T follicular helper cell (primary cell): ENCODE results near the gene SLC7A10.

Experiments
- DNase-seq: peaks from one replicate; pipeline ENCODE4 v3.0.0-alpha.2; 2020; ENCODE audit warnings: low read depth

The SLC7A10 gene

DNA sequence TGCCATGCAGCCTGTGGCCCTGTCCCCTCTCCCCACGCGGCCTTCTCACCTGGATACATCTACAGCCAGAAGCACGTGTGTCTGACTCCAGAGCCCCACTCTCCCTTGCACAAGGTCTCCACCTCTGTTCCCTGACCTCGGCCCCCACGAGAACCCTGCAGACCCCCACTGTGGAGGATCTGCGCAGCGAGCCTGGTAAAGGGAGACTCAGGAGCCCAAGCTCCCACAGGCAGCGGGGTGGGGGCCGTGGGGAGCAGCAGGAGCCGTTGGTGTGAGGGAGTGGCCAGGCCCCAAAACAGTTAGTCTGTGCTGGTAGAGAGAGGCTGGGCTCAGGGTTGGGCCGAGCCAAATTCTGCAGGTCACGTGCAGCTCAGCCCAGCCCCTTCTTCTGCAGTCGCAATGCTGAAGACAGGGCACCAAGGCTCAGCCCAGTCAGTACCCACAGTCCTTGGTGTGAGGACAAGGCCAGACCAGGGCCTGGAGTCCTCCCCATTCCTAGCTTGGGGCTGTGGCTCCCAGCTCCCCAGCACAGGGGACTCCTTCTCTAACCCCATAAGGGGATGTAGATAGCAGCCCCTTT, 28.7 kb upstream of the SLC7A10 start:
- no peak for DNase-seq

DNA sequence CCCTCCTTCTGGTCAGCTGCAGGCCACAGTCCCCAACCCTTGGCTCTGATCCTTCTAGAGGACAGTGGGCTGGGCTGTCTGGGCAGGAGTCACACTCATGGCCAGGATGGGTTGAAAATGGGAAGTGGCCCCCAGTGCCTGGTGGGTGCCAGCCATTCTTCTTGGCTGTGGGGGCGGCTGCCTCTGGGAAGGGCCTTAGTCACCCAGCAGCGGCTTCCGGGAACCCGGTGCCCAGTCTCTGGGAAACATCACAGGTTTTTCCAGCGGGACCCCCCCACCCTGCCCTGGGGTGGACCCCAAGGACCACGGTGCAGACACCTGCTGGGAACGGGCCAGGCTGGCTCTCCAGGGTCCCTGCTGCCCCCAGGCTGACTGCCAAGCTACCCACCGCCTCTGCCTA, 27.3 kb upstream of the SLC7A10 start:
- no peak for DNase-seq

DNA sequence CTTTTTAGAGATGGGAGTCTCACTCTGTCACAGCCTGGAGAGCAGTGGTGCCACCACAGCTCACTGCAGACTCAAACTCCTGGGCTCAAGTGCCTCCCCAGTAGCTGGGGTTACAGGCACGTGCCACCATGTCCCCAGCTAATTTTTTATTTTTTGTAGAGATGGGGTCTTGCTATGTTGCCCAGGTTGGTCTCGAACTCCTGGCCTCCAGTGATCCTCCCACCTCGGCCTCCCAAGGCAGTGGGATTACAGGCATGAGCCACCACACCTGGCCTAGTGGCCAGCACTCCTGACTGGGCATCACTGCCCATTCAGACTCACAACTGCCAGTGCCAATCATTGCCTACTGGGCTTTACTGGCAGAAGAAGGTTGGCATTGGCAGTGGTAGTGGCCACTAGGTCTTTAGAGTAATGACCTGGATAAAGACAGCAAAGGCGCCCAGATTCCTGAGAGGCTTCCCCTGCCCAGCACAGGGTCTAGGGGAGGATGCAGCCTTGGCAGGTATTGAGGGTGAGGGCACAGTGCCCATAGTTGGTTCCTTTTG, 26.8 kb upstream of the SLC7A10 start:
- DNase-seq = no peak

DNA sequence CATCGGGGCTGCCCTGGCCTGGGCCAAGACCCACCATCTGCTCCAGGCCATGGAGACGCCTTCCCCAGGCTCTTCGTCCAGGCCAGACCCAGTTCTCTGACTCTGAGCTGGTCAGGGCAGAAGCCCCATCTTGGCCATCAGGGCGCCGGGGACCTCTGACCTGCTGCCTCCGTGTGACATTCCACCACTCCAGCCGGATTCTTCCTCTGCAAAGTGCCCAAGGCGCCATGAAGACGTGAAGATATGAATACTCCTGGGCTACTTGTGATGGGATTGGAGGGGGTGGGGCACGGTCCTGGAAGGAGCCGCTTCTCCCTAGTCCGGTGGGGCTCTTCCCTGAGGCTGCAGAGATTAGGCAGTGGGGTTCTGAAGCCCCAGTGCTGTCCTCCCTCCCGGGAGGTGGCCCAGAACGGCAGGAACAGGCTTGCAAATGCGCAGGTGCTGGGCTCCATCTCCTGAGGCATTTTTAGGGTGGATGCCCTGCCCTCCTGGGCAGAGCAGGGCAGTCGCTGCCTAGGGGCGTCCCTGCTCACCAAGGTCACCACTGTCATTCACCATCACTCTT, 26.0 kb upstream of the SLC7A10 start:
- no peak for DNase-seq

DNA sequence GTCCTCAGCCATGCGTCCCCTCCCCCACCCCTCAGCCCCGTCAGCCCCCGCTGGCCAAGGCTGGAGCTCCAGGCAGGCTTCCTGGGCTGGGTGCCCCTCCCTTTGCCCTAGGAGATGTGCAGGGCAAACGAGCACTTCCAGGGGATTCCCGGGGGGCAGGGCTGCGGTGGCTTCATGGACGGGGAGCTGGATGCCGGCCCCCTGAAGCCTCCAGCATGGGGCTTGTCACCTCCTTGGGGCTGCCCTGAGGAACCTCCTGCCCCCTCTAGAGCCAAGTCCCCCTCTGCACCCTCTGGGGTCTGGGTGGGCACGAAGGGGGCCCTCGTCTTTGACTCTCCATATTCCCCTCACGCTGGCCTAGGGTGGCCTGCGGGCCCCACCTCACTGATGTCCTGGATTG, 25.4 kb upstream of the SLC7A10 start:
- no peak for DNase-seq

DNA sequence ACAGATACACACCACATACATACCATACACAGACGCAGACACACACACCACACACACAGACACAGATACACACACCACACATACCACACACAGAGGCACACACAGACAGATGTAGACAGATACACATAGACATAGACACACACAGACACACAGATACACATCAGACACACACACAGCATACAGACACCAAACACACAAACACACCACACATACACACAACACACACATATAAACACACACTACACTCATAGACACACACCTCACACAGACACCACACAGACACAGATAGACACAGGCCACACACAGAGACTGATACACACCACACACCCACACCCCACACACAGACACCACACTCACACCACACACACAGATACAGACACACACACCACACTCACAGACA, 24.9 kb upstream of the SLC7A10 start:
- no peak for DNase-seq

DNA sequence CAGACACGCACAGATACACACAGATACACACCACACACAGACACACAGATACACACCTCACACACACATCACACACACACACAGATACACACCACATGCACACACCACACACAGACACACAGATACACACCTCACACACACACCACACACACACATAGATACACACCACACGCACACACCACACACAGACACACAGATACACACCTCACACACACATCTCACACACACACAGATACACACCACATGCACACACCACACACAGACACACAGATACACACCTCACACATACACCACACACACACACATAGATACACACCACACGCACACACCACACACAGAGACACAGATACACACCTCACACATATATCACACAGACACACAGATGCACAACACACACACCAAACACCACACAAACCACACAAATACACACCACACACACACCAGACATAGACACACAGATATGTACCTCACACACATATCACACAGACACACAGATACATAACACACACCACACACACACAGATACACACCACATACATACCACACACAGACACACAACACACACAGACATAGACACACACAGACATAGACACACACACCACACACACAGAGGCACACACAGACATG, 24.2 kb upstream of the SLC7A10 start:
- DNase-seq = no peak

DNA sequence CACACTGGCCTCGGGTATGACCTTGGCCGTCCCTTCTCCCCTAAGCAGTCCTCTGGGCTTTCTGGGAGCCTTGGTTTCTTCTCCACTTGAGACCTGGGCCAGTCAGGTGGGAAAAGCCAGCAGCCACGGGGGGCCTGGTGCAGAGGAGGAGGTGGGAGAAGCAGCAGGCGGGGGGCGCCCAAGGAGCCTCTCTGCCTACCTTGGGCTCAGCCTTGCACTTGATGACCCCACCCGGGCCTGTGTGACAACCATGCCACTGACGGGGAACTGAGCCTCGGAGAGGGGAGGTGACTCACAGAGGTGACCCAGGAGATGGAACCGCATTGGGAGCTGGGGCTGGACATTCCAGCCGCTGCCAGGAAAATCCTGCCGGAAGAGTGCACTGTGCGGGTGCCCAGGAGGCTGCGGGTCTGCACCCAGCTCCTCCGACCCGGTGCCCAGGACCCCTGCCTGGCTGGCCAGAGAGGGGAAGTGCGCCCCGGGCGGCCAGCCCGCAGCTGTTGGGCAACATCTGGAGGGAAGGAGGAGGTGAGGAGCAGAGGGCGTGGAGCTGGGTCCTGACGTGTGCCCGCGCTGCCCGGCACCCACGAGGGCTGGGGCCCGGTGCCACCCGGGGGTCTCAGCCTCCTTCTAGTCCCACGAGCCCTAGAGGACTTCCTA, 23.4 kb upstream of the SLC7A10 start:
- DNase-seq = no peak

DNA sequence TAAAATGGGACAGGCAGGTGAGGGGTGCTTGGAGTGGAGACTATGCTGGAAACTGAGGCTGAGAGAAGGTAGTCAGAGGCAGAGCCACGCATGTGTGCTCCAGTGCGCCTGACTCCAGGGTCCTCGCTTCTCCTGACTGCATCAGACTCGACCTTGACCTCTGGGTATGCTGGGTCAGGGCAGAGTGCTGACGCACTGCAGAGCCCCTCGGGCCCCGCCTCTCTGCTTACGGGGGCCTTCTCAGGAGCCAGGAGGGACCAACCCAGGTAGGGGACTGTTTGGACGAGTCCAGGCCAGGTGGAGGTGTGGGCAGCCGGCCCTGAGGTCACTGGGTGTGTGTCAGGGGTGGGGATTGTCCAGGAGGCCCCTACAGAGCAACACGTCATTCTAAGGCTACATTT, 22.9 kb upstream of the SLC7A10 start:
- no peak for DNase-seq

DNA sequence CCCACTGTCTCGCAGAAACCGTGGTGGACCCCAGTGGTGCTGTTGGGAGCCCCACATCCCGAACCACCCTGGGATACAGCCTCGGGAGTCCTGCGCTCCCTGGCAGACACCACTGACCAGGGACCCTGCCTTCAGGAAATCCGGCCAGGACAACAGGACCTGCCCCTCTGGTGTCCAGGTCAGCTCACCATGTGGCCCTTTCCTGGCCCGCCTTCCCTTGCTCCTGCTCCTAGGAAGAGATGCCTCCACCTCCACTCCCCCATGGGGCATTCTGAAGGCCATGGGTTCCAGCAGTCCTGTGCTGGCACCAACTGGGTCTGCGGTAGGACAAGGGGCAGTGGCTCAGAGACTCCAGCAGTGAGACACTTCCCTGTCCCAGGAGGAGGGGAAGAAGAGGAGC, 22.5 kb upstream of the SLC7A10 start:
- DNase-seq = no peak

DNA sequence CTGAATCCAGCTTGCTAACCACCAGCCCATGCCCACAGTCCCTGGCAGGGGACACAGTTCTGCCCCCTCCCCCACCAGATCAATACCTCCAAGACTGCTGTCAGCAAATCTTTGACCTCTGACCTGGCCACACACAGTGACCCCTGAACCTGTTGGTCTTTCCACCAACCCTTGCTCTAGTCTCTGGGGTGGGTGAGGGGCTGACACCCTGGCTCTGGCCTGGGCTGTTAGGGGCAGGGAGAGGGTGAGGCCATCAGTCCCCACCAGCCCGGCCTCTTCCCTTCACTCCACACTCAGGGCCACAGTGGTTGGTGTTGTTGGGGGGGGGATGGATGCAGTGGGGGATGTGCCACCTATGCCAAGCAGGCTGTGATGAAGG, 21.8 kb upstream of the SLC7A10 start:
- no peak for DNase-seq

DNA sequence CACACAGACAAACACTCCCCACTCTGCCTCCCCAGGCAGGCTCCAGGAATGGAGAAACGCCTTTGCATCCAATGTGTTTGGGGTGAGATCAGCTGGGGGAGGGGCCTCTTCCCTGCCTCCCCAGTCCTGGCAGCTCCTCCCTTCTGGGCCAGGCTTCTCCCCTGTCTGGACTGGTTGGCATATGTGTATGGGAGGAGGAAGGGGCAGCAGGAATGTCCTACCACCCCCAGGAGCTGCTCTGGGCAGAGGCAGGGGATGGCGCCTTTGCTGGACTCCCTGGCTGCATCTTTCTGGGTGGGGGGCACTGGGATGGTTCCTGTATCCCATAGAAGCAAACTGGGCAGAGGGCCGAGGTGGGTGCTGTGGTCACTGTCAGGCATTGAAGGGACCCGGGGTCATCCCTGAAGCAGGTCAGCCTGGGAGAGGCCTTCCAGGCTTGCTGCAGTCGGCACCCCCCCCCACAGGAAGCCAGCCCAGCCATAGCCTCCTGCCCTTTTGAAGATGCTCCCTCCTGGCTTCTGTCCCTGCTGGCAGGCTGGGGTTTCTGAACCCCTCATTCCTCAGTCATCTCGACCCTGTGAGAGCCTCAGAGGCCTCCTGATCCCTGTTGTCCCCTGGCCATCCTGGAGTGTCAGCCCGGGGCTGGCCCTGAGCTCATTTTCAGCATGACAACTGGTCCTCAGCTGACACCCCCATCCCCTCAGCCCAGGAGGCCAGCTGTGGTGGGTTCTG, 21.2 kb upstream of the SLC7A10 start:
- DNase-seq = no peak

DNA sequence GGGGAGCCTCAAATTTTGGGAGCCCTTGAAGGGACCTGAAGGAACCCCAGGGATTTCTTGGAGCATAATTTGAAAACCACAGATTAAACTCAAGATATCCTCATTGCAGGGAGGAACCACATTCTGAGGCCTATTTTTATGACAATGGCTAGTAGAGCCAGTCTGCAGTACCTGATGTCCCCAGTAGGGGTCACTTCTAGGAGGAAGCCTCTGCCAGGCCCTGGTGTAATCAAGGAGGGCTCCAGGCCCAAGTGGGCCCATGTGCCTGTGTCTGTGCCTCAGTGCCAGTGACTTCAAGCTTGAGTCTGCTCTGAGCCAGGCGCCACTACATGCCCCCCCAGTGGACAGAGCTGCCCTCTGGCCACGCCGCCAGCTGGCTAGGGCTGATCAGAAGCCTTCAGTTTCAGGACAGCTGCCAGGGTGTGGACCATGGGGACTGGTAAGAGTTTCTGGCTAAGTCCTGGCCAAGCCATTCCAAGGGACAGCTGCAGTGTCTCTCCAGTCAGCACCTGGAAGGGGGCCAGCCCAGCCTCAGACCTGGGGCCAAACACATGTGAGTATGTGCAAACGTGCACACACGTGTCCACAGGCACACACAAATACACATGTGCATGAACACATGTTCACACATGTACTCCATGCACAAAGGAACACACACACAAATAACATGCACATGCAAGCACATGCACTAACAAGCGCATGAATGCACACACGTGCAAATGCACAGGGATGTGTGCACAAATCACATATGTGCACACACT, 20.5 kb upstream of the SLC7A10 start:
- DNase-seq = no peak

DNA sequence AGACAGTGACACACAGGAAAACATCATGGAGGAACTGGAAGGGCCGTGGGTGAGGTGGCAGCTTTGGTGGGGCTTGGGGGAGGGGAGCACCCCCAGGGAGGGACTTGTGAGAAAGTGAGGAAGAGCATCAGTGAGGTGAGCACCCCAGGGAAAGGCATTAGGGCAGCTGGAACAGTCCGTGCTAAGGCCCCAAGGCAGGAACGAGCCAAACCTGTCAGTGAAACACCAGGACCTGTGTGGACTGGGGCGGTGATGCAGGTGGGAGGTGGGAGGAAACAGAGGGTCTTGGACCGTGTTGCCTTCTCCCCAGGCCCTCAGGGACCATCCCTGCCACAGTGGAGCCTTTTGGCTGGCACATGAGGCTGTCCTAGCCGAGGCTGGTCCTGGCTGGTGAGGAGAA, 17.3 kb upstream of the SLC7A10 start:
- DNase-seq = no peak

DNA sequence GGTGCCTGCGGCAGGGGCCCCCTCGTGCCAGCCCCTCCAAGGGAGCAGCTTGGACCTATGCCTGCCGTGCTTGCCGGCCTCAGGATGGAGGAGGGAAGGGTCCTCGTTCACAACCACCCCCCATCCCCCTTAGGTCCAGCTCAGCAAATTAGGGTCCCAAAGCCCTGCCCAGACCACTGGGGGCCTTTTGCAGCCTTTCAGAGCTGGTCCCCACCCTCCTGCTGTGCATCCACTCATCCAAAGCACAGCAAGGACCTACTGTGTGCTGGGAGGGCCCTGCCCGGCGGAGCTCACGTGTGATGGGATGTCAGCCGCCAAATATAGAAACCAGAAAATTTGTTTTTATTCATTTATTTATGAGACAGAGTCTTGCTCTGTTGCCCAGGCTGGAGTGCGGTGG, 16.5 kb upstream of the SLC7A10 start:
- DNase-seq = no peak

DNA sequence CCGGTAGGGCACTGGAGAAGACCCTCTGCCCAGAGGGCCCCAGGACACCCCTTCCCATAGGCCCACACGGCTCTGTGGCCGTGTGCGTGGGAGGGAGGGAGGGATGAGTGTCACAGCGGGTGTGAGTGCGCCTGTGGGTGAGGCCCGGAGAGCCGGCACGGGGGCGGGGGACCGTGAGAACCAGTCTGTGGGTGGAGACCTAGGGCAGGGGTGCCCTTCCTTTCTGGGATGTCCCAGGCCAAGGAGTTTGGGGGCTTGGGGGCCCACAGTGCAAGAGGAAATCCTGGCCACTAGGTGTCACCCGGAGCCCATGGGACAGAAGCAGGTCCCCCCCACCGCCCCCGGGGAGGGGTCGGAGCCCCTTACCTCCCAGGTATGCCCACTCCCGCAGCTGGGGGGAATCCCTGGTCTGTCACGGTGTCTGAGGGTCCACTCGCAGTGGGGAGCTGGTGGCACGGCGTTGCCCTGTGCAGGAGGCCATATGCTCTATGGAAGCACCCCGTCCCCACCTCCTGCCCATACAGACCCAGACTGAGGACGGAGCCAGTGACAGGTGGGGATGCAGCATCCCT, 16.0 kb upstream of the SLC7A10 start:
- DNase-seq = no peak

DNA sequence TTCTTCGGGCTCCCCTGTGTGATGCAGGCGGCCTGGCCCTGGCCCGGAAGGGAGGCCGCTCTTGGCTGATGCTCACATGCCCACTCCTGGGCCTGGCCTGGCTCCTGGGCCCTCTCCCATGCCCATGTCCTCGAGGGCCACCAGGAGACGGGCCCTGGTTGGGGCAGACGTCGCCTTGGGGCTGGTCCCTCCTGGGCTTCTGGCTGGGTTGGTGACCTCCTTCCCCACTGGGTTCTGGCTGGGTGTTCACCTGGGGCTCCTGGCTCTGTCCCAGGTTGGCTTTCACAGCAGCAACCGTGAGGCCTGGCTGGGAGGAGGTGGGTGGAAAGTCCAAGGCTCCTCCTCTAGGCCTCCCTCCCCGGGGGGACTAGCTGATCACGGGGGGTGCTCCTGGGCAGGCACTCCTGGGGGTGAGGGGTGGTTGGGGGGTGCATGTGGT, 15.5 kb upstream of the SLC7A10 start:
- no peak for DNase-seq

DNA sequence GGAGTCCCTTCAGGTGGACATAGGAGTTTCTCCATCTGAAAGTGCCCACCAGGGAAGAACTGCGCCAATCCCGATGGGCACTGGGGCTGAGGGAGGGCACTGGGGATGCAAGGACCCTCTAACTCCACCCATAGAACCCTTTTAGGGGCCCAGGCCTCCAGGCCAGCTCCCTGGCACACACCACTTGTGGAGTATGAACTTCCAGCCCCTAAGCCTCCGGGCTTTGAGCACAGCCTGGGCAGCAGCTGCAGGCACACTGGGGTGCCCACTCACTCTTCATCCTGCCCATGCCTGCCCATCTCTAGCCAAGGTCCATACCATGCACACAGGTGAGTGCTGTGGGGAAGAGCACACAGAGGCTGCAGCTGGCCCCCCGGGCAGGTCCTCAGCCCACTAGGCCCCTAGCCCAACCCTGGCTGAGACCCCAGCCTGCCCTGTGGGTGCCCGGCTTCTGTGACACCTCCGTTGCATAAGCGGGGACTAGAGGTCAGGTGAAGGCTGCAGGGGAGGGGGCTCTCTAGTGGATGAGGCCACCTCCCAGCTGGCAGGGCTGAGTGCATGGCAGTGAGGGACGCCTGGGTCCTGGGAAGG, 14.6 kb upstream of the SLC7A10 start:
- no peak for DNase-seq

DNA sequence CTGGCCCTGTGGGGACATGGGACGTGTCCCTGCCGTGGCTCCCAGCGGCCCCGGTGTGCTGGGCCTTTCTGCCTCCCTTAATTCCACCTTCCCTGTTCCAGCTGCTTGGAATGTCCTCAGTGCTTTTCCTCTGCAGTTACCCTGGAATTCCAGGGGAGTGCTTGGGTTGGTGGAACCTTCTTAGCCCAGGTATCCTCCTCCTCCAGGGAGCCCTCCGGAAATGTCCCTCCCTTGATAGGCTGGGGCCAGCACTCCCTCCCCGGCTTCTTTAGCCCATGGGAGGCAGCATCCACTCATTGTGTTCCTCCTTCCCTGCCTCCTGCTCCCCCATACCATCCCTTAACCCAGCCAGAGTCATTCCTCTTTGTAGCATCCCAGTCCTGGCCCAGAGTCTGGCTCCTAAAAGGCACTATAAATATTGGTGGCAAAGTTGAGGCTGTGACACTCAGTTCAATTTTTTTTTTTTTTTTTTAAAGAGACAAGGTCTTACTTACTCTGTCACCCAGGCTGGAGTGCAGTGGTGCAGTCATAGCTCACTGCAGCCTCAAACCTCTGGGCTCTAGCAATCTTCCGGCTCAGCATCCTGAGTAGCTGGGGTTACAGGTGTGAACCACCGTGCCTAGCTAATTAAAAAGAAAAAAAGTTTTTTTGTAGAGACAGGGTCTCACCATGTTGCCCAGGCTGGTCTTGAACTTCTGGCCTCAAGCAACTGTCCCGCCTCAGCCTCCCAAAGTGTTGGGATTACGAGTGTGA, 13.7 kb upstream of the SLC7A10 start:
- no peak for DNase-seq

DNA sequence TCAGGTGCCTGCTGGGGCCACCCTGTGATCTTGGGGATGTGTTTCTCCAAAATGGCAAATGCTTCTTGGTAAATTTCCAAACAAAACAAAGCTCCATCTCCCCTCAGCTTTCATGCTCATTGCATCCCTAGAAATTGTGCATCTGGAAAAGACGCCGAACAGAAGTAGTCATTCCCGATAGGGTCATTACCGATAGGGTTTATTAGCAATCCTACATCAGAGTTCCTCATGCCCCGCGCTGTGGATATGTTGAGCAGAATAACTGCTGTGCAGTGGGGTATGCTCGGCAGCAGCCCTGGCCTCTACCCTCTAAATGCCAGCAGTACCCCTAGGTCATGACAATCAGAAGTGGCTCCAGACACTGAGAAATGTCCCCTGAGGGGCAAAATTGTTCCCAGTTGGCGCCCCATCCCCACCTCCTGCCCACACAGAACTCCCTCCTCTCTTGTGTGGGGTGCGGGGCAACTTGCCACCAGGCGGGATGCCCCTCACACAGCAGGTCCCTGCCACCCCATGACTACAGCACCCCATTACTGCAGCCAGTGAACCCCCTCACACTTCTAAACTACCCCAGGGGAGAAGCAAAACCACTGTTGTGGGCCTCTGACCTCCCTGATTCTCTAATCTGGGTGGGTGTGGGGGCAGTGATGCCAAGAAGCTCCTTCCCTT, 13.0 kb upstream of the SLC7A10 start:
- no peak for DNase-seq
